Uterus (tissue), 4 donors: Measurements from ENCODE around the gene STIM2. TPM values are rescaled to one million over a fixed set of nuclear protein-coding genes. Genes with fewer than 3 reads are reported as not detected.
"Not testable (repeated sequence)": the region's sequence is repeated elsewhere in the genome, so short reads cannot be mapped to it uniquely, and the experiment has no call there.

Source experiments
- DNase-seq, 2 donors: peaks; one replicate each; pipeline ENCODE4 v3.0.0-alpha.2; 2019 to 2020
- H3K27ac ChIP-seq, 2 donors: fragments of 200-600 bp; sonication (generic); 1 replicate in 1 of 2; 2 replicates in 1 of 2; pipeline ENCODE4 v1.5.1; 2016 to 2018
- H3K27me3 ChIP-seq, 2 donors: fragments of 200-600 bp; sonication (generic); one replicate each; pipeline ENCODE4 v1.5.1; 2018 to 2019; ENCODE audit warnings: control low read depth in 1 of 2
- H3K36me3 ChIP-seq, 2 donors: fragments of 200-600 bp; sonication (generic); one replicate each; pipeline ENCODE4 v1.5.1; 2019; ENCODE audit warnings: control low read depth in 1 of 2
- H3K4me1 ChIP-seq, 2 donors: fragments of 200-600 bp; sonication (generic); one replicate each; pipeline ENCODE4 v1.5.1; 2018 to 2019; ENCODE audit warnings: control low read depth in 1 of 2
- H3K4me3 ChIP-seq, 2 donors: fragments of 200-600 bp; sonication (generic); 1 replicate in 1 of 2; 2 replicates in 1 of 2; pipeline ENCODE4 v1.5.1; 2018 to 2019; ENCODE audit warnings: mild to moderate bottlenecking in 1 of 2
- H3K9me3 ChIP-seq, 2 donors: fragments of 200-600 bp; sonication (generic); one replicate each; pipeline ENCODE4 v1.5.1; 2019; ENCODE audit warnings: control low read depth in 1 of 2
- POLR2A ChIP-seq, 2 donors: fragments of 450-650 bp; IDR thresholded peaks; one replicate each; pipeline ENCODE4 v1.6.1; 2016; ENCODE audit warnings: antibody characterized with exemption in 2 of 2, mild to moderate bottlenecking in 1 of 2, moderate library complexity in 1 of 2
- intact Hi-C: fragments of 100-400 bp; cut with DNase I; formaldehyde crosslinking; loops from one replicate; pipeline ENCODE4 v1.15.1; 2023; ENCODE audit warnings: low total_unique reads
- total RNA-seq, 4 donors: library from RNA; depleted of rRNA in 3 of 4; stranded (reverse); fragments of >200 nt in 3 of 4; gene quantifications; one replicate each; pipeline versions ENCODE4 v1.1.0 to v1.2.4, GENCODE V29; 2014 to 2023
- TF ChIP-seq, protein P1 (sequence below), 4 experiments: fragments of 200-600 bp in 2 of 4; fragments of 450-650 bp in 2 of 4; sonication (generic) in 2 of 4; IDR thresholded peaks; one replicate each; pipeline ENCODE4 v1.5.1; 2016 to 2019; ENCODE audit warnings: antibody characterized with exemption in 4 of 4, mild to moderate bottlenecking in 2 of 4, moderate library complexity in 1 of 4
- donor health status: DM: yes; HTN: yes; CAD: no.

The STIM2 gene
- total RNA-seq, 4 donors from 2014 or later = 27.9 to 38.2 (median 29.4) TPM

- no peaks in the 10 kb centered on the region for H3K4me1 ChIP-seq
- intact Hi-C loops = no loop called here
- H3K27ac ChIP-seq = no peak overlapping the region
- H3K4me3 ChIP-seq = no peak overlapping the region
- no peaks in the 10 kb centered on the region for H3K27me3 ChIP-seq
- peak in 1 of 2 donors; percentile 40 for DNase-seq
- no peaks in the 10 kb centered on the region for H3K36me3 ChIP-seq
- no peaks in the 10 kb centered on the region for H3K9me3 ChIP-seq
- no peak for TF ChIP-seq POLR2A (IDR thresholded peaks at IDR 0.05)
- TF ChIP-seq, protein P1, sequence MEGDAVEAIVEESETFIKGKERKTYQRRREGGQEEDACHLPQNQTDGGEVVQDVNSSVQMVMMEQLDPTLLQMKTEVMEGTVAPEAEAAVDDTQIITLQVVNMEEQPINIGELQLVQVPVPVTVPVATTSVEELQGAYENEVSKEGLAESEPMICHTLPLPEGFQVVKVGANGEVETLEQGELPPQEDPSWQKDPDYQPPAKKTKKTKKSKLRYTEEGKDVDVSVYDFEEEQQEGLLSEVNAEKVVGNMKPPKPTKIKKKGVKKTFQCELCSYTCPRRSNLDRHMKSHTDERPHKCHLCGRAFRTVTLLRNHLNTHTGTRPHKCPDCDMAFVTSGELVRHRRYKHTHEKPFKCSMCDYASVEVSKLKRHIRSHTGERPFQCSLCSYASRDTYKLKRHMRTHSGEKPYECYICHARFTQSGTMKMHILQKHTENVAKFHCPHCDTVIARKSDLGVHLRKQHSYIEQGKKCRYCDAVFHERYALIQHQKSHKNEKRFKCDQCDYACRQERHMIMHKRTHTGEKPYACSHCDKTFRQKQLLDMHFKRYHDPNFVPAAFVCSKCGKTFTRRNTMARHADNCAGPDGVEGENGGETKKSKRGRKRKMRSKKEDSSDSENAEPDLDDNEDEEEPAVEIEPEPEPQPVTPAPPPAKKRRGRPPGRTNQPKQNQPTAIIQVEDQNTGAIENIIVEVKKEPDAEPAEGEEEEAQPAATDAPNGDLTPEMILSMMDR (IDR thresholded peaks at IDR 0.05) = no peak
Observed at GRCh38 chr4:26826721-26827120, 33.9 kb upstream of the STIM2 start.

DNA sequence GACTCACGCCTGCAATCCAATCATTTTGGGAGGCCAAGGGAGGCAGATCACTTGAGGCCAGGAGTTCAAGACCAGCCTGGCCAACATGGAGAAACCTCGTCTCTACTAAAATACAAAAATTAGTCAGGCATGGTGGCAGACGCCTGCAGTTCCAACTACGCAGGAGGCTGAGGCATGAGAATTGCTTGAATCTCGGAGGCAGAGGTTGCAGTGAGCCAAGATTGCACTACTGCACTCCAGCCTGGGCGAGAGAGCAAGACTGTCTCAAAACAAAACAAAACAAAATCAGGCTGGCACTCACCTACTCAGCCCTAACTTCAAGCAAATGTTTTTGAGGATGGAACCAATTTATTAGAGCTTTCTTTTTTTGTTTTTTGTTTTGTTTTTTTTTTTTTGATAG lies 33.3 kb upstream of the STIM2 start:
- H3K4me1 ChIP-seq, H3K36me3 ChIP-seq, H3K9me3 ChIP-seq, H3K27ac ChIP-seq, H3K4me3 ChIP-seq, intact Hi-C loops, H3K27me3 ChIP-seq, DNase-seq: not testable (repeated sequence)

DNA sequence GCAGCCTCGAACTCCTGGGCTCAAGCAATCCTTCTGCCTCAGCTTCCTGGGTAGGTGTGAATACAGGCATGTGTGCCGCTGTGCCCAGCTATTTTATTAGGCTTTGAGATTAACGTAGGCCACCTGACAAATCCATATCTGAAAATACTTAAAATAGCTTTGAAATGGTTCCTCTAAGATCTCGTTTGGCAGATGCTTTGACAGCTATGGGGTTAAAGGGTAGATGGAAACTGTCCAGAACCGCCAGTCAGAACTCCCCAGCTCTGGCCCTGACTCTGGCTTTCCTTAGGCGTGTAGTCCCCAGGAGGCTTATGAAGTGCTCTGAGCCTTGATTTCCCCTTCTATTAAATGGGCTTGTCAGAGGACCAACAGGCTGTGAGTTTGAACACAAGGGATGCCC lies 32.8 kb upstream of the STIM2 start:
- DNase-seq = no peak

DNA sequence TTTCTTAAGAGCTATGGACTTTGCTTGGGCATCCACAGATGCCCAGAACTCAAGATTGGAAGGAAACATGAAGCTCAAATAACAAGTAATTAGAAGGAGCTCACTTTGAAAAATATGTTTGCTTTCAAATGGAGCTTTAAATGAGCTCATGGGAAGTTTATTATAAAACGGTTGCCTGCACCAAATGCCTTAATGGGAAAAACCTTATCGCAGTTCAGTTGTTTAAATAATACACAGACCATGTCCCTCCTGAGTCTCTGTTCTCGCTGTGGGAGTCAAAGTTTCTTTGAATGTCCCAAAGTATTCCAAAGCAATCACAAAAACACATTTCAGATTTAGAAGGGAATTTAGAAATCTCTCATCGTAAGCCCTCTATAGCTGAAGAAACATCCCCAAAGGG lies 31.6 kb upstream of the STIM2 start:
- no peak for DNase-seq
- Histone ChIP-seq H3K36me3 (no peaks in the 10 kb centered on the region), H3K27ac (no peak overlapping the region), H3K4me3 (no peak overlapping the region), H3K9me3 (no peaks in the 10 kb centered on the region), H3K27me3 (no peaks in the 10 kb centered on the region), H3K4me1 (no peaks in the 10 kb centered on the region)
- intact Hi-C loops = no loop called here
- no peak for TF ChIP-seq POLR2A (IDR thresholded peaks at IDR 0.05)
- TF ChIP-seq, protein P1 (IDR thresholded peaks at IDR 0.05) = no peak

More for the DNA sequence above, 32.8 kb upstream of the STIM2 start:
- no peak for TF ChIP-seq POLR2A (IDR thresholded peaks at IDR 0.05)
- TF ChIP-seq, protein P1 (IDR thresholded peaks at IDR 0.05) = no peak
- no peaks in the 10 kb centered on the region for H3K9me3 ChIP-seq
- no peaks in the 10 kb centered on the region for H3K4me1 ChIP-seq
- H3K27me3 ChIP-seq = no peaks in the 10 kb centered on the region
- H3K36me3 ChIP-seq = no peaks in the 10 kb centered on the region
- no peak overlapping the region for H3K4me3 ChIP-seq
- H3K27ac ChIP-seq = no peak overlapping the region
- intact Hi-C loops = no loop called here

GRCh38 chr4:26830033-26830432 lies 30.6 kb upstream of the STIM2 start:
- Histone ChIP-seq H3K27me3 (no peaks in the 10 kb centered on the region), H3K36me3 (no peaks in the 10 kb centered on the region), H3K4me1 (no peaks in the 10 kb centered on the region), H3K27ac (no peak overlapping the region), H3K9me3 (no peaks in the 10 kb centered on the region), H3K4me3 (no peak overlapping the region)
- no peak for TF ChIP-seq POLR2A (IDR thresholded peaks at IDR 0.05)
- TF ChIP-seq, protein P1 (IDR thresholded peaks at IDR 0.05) = no peak
- no peak for DNase-seq
- intact Hi-C loops = no loop called here

DNA sequence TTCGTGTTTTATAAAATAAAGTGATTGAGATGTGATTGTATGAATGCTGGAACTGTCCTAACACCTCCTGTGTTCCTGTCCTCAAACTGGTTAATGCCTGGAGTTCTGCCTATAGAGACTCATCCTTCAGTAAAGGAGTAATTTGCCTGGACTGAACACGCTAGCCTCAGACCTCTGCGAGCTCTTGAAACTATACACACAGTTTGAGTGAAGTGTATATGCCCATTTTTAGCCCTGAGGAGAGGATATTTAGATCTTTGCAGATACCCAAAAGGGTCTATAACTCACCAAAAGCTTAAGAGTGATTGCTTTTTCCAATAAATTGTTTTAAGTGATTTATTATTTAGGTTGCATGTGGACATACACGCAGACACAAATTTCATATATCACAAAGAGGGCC lies 29.9 kb upstream of the STIM2 start:
- Histone ChIP-seq H3K36me3 (no peaks in the 10 kb centered on the region), H3K4me1 (no peaks in the 10 kb centered on the region), H3K9me3 (no peaks in the 10 kb centered on the region), H3K27ac (no peak overlapping the region), H3K27me3 (no peaks in the 10 kb centered on the region), H3K4me3 (no peak overlapping the region)
- no peak for DNase-seq
- TF ChIP-seq POLR2A (IDR thresholded peaks at IDR 0.05) = no peak
- TF ChIP-seq, protein P1 (IDR thresholded peaks at IDR 0.05) = no peak
- intact Hi-C loops = no loop called here
